Measurements from ENCODE around the gene TNS2.

TNS2 gene

GRCh38 chr12:53060064-53060720 is 10.3 kb downstream of the TNS2 start:
- TF ChIP-seq SIN3A (IDR thresholded peaks at IDR 0.05; ENCODE audit: borderline replicate concordance, insufficient read depth, low read length) (no peak), TAF1 (IDR thresholded peaks at IDR 0.05; ENCODE audit: borderline replicate concordance, insufficient read depth, low read length) (no peak), REST (IDR thresholded peaks at IDR 0.05; ENCODE audit: insufficient read depth in 1 of 2, low read depth in 2 of 2, low read length in 2 of 2) (no peak), FOXP2 (optimal IDR thresholded peaks at IDR 0.05; ENCODE audit: borderline replicate concordance, extremely low read depth, extremely low read length, insufficient read depth) (no peak), POLR2AphosphoS5 (IDR thresholded peaks at IDR 0.05; ENCODE audit: low read depth, low read length) (no peak)

- no peak for TF ChIP-seq REST (IDR thresholded peaks at IDR 0.05; ENCODE audit: insufficient read depth in 1 of 2, low read depth in 2 of 2, low read length in 2 of 2)
- no peak for TF ChIP-seq FOXP2 (optimal IDR thresholded peaks at IDR 0.05; ENCODE audit: borderline replicate concordance, extremely low read depth, extremely low read length, insufficient read depth)
- TF ChIP-seq POLR2AphosphoS5 (IDR thresholded peaks at IDR 0.05; ENCODE audit: low read depth, low read length), result no peak
- TF ChIP-seq SIN3A (IDR thresholded peaks at IDR 0.05; ENCODE audit: borderline replicate concordance, insufficient read depth, low read length), result no peak
- TF ChIP-seq TAF1 (IDR thresholded peaks at IDR 0.05; ENCODE audit: borderline replicate concordance, insufficient read depth, low read length), result no peak
These were observed 10.9 kb downstream of the TNS2 start for GRCh38 chr12:53060721-53061276.

GRCh38 chr12:53061404-53062010 is 11.6 kb downstream of the TNS2 start:
- no peak for TF ChIP-seq REST (IDR thresholded peaks at IDR 0.05; ENCODE audit: insufficient read depth in 1 of 2, low read depth in 2 of 2, low read length in 2 of 2)
- TF ChIP-seq FOXP2 (optimal IDR thresholded peaks at IDR 0.05; ENCODE audit: borderline replicate concordance, extremely low read depth, extremely low read length, insufficient read depth), result peak; percentile 83
- no peak for TF ChIP-seq POLR2AphosphoS5 (IDR thresholded peaks at IDR 0.05; ENCODE audit: low read depth, low read length)
- TF ChIP-seq SIN3A (IDR thresholded peaks at IDR 0.05; ENCODE audit: borderline replicate concordance, insufficient read depth, low read length), result no peak

GRCh38 chr12:53062011-53062961 is 12.4 kb downstream of the TNS2 start:
- no peak for TF ChIP-seq SIN3A (IDR thresholded peaks at IDR 0.05; ENCODE audit: borderline replicate concordance, insufficient read depth, low read length)
- no peak for TF ChIP-seq REST (IDR thresholded peaks at IDR 0.05; ENCODE audit: insufficient read depth in 1 of 2, low read depth in 2 of 2, low read length in 2 of 2)
- no peak for TF ChIP-seq POLR2AphosphoS5 (IDR thresholded peaks at IDR 0.05; ENCODE audit: low read depth, low read length)
- TF ChIP-seq FOXP2 (optimal IDR thresholded peaks at IDR 0.05; ENCODE audit: borderline replicate concordance, extremely low read depth, extremely low read length, insufficient read depth), result no peak
- TF ChIP-seq TAF1 (IDR thresholded peaks at IDR 0.05; ENCODE audit: borderline replicate concordance, insufficient read depth, low read length), result no peak

All from PFSK-1 (cell line).